ENCODE data around the gene VAMP1. TPM values are rescaled to one million over a fixed set of nuclear protein-coding genes. Genes with fewer than 3 reads are reported as not detected.

The VAMP1 gene
- total and polyA plus RNA-seq, 2 of the 8 experiments (the other 6 are each of a cell fraction or from before 2014, with no cell fraction given) = 10.8 to 23.1 TPM

DNA sequence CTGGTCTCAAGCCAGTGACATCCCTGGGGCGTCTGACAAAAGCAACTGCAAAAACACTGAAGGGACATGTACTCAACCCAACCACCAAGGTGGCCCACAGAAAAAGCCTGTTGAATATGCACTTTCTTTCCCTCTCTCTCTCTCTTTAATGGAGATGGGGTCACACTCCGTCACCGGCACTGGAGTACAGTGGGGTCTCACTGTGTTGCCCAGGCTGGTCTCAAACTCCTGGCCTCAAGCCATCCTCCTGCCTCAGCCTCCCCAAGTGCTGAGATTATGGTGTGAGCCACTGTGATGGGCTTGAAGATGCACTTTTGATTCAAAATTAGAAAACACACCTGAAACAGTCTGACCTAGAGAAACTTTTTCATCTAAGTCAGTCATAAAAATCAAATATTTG lies 32.9 kb downstream of the VAMP1 start:
- no peak overlapping the region for H3K4me2 ChIP-seq (ENCODE audit: insufficient read depth in 1 of 2, low read depth in 2 of 2, low read length in 2 of 2)
- WGBS, 2 experiments (ENCODE audit: extremely low coverage in 1 of 2, insufficient coverage in 1 of 2, insufficient read length in 1 of 2, insufficient replicate concordance in 2 of 2, low coverage in 1 of 2, low lambda C conversion rate in 2 of 2, missing lambda C conversion rate in 1 of 2) = 97% methylated on average over 3 of the region's 3 CpGs; no CpG with 5 or more reads in 1 of the 2 experiments

More for the DNA sequence above, 32.9 kb downstream of the VAMP1 start:
- no peak overlapping the region for H2BK5ac ChIP-seq (ENCODE audit: low read depth, low read length)
- H3K23ac ChIP-seq (ENCODE audit: insufficient read length) = no peak overlapping the region
- H2BK12ac ChIP-seq (ENCODE audit: low read depth, low read length) = no peak overlapping the region
- H3K4ac ChIP-seq (replicated peaks; ENCODE audit: insufficient read length, low read depth, low read length) = no peak overlapping the region
- no peak overlapping the region for H3K9ac ChIP-seq (replicated peaks in 1 of 4; ENCODE audit: extremely low read depth in 1 of 4, low read depth in 3 of 4, low read length in 3 of 4)
- no peak for FAIRE-seq
- H3K36me3 ChIP-seq (ENCODE audit: control insufficient read depth in 2 of 4, insufficient read depth in 4 of 4, low read length in 3 of 4) = no peaks in the 10 kb centered on the region
- no peak overlapping the region for H3K14ac ChIP-seq (ENCODE audit: insufficient read length)
- H4K91ac ChIP-seq (replicated peaks; ENCODE audit: insufficient read length, low read length) = no peak overlapping the region
- ChIA-PET CTCF (ENCODE audit: partially characterized antibody) (interaction anchor here (1.6 to 2.9 kb wide), 4 partner anchors 24 to 28 kb away, joined by 3 to 22 read pairs (median 10); no protein-coding TSS in a partner anchor), POLR2A (ENCODE audit: partially characterized antibody) (interaction anchor here (0.7 to 3.1 kb wide), 4 partner anchors 23 to 97 kb away, joined by 3 to 13 read pairs (median 6); partner anchors contain the start of genes GAPDH and VAMP1)
- H2BK120ac ChIP-seq (replicated peaks; ENCODE audit: low read depth, low read length) = no peak overlapping the region
- TF ChIP-seq PHF8 (conservative IDR thresholded peaks at IDR 0.05; ENCODE audit: low read depth, low read length) (no peak), TAF7 (optimal IDR thresholded peaks at IDR 0.05; ENCODE audit: borderline replicate concordance, low read depth, low read length) (no peak), SP2 (IDR thresholded peaks at IDR 0.05; ENCODE audit: low read length) (no peak), SIN3A (conservative IDR thresholded peaks at IDR 0.05 in 1 of 2, IDR thresholded peaks at IDR 0.05 in 1 of 2; ENCODE audit: low read depth in 1 of 2, low read length in 2 of 2) (no peak), SRF (IDR thresholded peaks at IDR 0.05; ENCODE audit: low read depth, low read length) (no peak)
- H3K27me3 ChIP-seq (replicated peaks in 1 of 4; ENCODE audit: control insufficient read depth in 3 of 4, extremely low read depth in 1 of 4, insufficient read depth in 3 of 4, low read length in 3 of 4) = no peaks in the 10 kb centered on the region
- no peaks in the 10 kb centered on the region for H4K20me1 ChIP-seq (replicated peaks in 1 of 2; ENCODE audit: control insufficient read depth in 1 of 2, insufficient read depth in 2 of 2, low read length in 2 of 2)
- no peak overlapping the region for H4K5ac ChIP-seq (ENCODE audit: insufficient read length, low read depth, low read length)
- H4K8ac ChIP-seq (ENCODE audit: extremely low read depth, insufficient read depth, low read length) = no peak overlapping the region
- no peak overlapping the region for H3K56ac ChIP-seq (replicated peaks; ENCODE audit: insufficient read length, low read depth, low read length)
- no peak overlapping the region for H2AFZ ChIP-seq (ENCODE audit: low read length)
- no peak overlapping the region for H3K4me3 ChIP-seq (ENCODE audit: extremely low read depth in 1 of 4, insufficient read depth in 2 of 4, low read depth in 3 of 4, low read length in 4 of 4)
- no peak overlapping the region for H3K27ac ChIP-seq (ENCODE audit: low read depth, low read length)
- H3K79me2 ChIP-seq (ENCODE audit: control insufficient read depth in 1 of 2, insufficient read depth in 2 of 2, low read length in 2 of 2) = no peaks in the 10 kb centered on the region
- no peak overlapping the region for H2AK5ac ChIP-seq (ENCODE audit: low read depth, low read length)
- H3K79me1 ChIP-seq (ENCODE audit: low read depth, low read length) = no peaks in the 10 kb centered on the region
- no peak for DNase-seq (ENCODE audit: low read depth in 1 of 2, low spot score in 2 of 2)
- no peak overlapping the region for H2BK20ac ChIP-seq (ENCODE audit: low read length)
- no peak overlapping the region for H3K18ac ChIP-seq (ENCODE audit: extremely low read depth, low read length)
- H3K4me1 ChIP-seq (replicated peaks in 1 of 4; ENCODE audit: control insufficient read depth in 3 of 4, insufficient read depth in 4 of 4, low read length in 3 of 4) = peaks cover 0 to 8% (median under 1%) of the 10 kb centered on the region in 4 experiments; a peak in 3 of 7 replicates
- H3K23me2 ChIP-seq (ENCODE audit: low read depth, low read length) = no peaks in the 10 kb centered on the region
- no peaks in the 10 kb centered on the region for H3K9me3 ChIP-seq (ENCODE audit: insufficient read depth in 2 of 2, low read depth in 1 of 2, low read length in 1 of 2)
- H2BK15ac ChIP-seq (ENCODE audit: low read length) = no peak overlapping the region

Measured in H1 (cell line).